Neural crest cell (in vitro differentiated cells): ENCODE results near the gene GPX7. TPM values are rescaled to one million over a fixed set of nuclear protein-coding genes. Genes with fewer than 3 reads are reported as not detected.

ENCODE experiments used
- DNase-seq: peaks from one replicate; pipeline ENCODE4 v3.0.0; 2021; ENCODE audit warnings: low read depth, mixed read lengths, low spot score
- H3K27ac Mint-ChIP-seq: one replicate; pipeline ENCODE4 v1.8.0; 2021; ENCODE audit warnings: mild to moderate bottlenecking, mixed read lengths; ENCODE audit not compliant: unreplicated experiment
- H3K27me3 Mint-ChIP-seq: 2 replicates; pipeline ENCODE4 v1.8.0; 2021; ENCODE audit warnings: low read depth, mild to moderate bottlenecking, mixed read lengths
- H3K36me3 Mint-ChIP-seq: 2 replicates; pipeline ENCODE4 v1.8.0; 2021; ENCODE audit warnings: low read depth, mild to moderate bottlenecking, mixed read lengths
- H3K4me1 Mint-ChIP-seq: 2 replicates; pipeline ENCODE4 v1.8.0; 2021; ENCODE audit warnings: mixed read lengths
- H3K4me3 Mint-ChIP-seq: one replicate; pipeline ENCODE4 v1.8.0; 2021; ENCODE audit warnings: mild to moderate bottlenecking, mixed read lengths
- H3K9me3 Mint-ChIP-seq: 2 replicates; pipeline ENCODE4 v1.8.0; 2021; ENCODE audit warnings: mixed read lengths
- CTCF ChIP-seq: fragments of 200-600 bp; sonication (generic); conservative IDR thresholded peaks from 2 replicates; pipeline ENCODE4 v1.5.0; 2021; ENCODE audit warnings: antibody characterized with exemption, mild to moderate bottlenecking
- total RNA-seq: library from RNA; stranded (reverse); gene quantifications from 2 replicates; pipeline ENCODE4 v1.2.1, GENCODE V29; 2021

The GPX7 gene
- total RNA-seq, 1 donor from 2014 or later: 30.6 TPM

- Mint-ChIP-seq H3K36me3 (no peaks in the 10 kb centered on the region), H3K27ac (no peak overlapping the region), H3K27me3 (no peaks in the 10 kb centered on the region), H3K9me3 (no peaks in the 10 kb centered on the region), H3K4me3 (peak overlapping the region; percentile 88), H3K4me1 (peaks cover 22% of the 10 kb centered on the region)
- no peak for DNase-seq
- TF ChIP-seq CTCF: no peak
Observed at GRCh38 chr1:52554756-52555155, 47.4 kb upstream of the GPX7 start.

- peak overlapping the region; percentile 24 for H3K4me3 Mint-ChIP-seq
Observed at GRCh38 chr1:52556641-52557360, 45.4 kb upstream of the GPX7 start.

GRCh38 chr1:52558941-52559340, 43.2 kb upstream of the GPX7 start:
- no peak for DNase-seq
- Mint-ChIP-seq H3K27me3 (no peaks in the 10 kb centered on the region), H3K36me3 (no peaks in the 10 kb centered on the region), H3K4me1 (peaks cover 15% of the 10 kb centered on the region), H3K27ac (no peak overlapping the region), H3K9me3 (peaks cover 2% of the 10 kb centered on the region), H3K4me3 (no peak overlapping the region)
- TF ChIP-seq CTCF: no peak

More at GRCh38 chr1:52556641-52557360, 45.4 kb upstream of the GPX7 start:
- H3K36me3 Mint-ChIP-seq: no peaks in the 10 kb centered on the region
- peaks cover 2% of the 10 kb centered on the region for H3K9me3 Mint-ChIP-seq
- no peak for TF ChIP-seq CTCF
- no peak for DNase-seq
- peaks cover 17% of the 10 kb centered on the region for H3K4me1 Mint-ChIP-seq
- no peak overlapping the region for H3K27ac Mint-ChIP-seq
- H3K27me3 Mint-ChIP-seq: no peaks in the 10 kb centered on the region

GRCh38 chr1:52559875-52560274, 42.3 kb upstream of the GPX7 start:
- Mint-ChIP-seq H3K9me3 (peaks cover 2% of the 10 kb centered on the region), H3K4me1 (peaks cover 5% of the 10 kb centered on the region), H3K4me3 (no peak overlapping the region), H3K27me3 (no peaks in the 10 kb centered on the region), H3K36me3 (no peaks in the 10 kb centered on the region), H3K27ac (no peak overlapping the region)
- no peak for TF ChIP-seq CTCF
- no peak for DNase-seq

- Mint-ChIP-seq H3K4me3 (no peak overlapping the region), H3K27me3 (no peaks in the 10 kb centered on the region), H3K27ac (no peak overlapping the region), H3K36me3 (no peaks in the 10 kb centered on the region), H3K4me1 (peaks cover 2% of the 10 kb centered on the region), H3K9me3 (peaks cover 2% of the 10 kb centered on the region)
- no peak for DNase-seq
- no peak for TF ChIP-seq CTCF
Observed at GRCh38 chr1:52562766-52563165, 39.4 kb upstream of the GPX7 start.
